HPDE6-E6E7 (cell line): ENCODE measurements around the gene TSPAN5.
A peak's percentile ranks its signal among the peaks of the same experiment; 100 is the strongest.
"Not testable (repeated sequence)": the region's sequence is repeated elsewhere in the genome, so short reads cannot be mapped to it uniquely, and the experiment has no call there.

Source experiments
- DNase-seq: peaks from one replicate; pipeline ENCODE4 v3.0.0; 2011; ENCODE audit warnings: missing footprints; ENCODE audit errors: extremely low spot score

TSPAN5 gene

DNA sequence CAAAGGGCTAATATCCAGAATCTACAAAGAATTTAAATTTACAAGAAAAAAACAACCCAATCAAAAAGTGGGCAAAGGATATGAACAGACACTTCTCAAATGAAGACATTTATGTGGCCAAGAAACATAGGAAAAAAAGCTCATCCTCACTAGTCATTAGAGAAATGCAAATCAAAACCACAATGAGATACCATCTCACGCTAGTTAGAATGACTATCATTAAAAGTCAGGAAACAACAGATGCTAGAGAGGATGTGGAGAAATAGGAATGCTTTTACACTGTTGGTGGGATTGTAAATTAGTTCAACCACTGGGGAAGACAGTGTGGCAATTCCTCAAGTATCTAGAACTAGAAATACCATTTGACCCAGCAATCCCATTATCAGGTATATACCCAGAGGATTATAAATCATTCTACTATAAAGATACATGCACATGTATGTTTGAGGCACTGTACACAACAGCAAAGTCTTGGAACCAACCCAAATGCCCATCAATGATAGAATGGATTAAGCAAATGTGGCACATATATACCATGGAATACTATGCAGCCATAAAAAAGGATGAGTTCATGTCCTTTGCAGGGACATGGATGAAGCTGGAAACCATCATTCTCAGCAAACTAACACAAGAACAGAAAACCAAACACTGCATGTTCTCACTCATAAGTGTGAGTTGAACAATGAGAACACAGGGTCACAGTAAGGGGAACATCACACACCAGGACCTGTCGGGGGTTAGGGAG is 197.1 kb downstream of the TSPAN5 start:
- not testable (repeated sequence) for DNase-seq

DNA sequence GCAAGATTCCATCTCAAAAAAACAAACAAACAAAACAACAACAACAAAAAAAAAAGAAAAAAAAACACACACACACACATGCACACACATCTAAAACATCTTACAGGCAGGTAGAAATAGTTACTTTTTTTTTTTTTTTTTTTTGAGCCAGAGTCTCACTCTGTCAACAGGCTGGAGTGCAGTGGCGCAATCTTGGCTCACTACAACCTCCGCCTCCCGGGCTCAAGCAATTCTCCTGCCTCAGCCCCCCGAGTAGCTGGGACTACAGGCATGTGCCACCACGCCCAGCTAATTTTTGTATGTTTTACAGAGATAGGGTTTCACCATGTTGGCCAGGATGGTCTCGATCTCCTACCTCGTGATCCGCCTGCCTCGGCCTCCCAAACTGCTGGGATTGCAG is 201.0 kb downstream of the TSPAN5 start:
- DNase-seq = not testable (repeated sequence)

DNA sequence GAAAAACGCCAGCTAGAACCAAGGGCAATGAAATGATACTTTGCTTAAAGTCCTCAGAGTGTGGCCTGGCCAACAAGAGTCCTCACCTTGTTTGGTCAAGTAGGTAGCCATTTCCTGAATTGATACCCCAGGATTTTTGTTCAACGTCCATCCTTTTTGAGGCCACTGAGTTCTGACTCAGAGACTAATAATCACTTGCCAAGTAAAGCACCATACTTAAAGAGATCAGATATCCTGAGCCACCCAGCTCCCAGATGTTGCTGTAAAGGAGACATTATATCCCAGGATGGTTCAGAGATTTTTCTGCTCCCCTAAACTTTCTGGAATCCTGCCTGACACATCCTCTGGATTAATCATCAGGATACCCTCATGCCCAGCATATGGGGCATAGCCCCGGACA is 206.3 kb downstream of the TSPAN5 start:
- no peak for DNase-seq

DNA sequence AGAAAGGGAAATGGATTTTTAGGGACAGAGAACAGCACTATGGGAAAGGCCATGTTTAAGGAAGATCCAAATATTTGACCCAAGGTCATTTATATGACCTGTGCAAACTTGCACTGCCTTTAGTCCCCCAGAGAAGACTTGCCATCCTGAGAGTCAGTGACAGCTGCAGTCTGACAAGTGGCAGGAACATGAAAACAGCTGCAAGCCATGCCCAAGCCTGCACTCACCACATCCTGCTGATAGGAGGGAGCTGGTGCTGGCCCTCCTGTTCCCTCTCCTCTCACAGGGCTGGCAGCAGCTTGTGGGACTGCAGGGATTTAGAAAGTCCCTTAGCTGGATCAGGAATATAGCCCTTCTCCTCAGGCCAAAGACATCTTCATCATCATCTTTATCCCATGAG is 209.5 kb downstream of the TSPAN5 start:
- no peak for DNase-seq

DNA sequence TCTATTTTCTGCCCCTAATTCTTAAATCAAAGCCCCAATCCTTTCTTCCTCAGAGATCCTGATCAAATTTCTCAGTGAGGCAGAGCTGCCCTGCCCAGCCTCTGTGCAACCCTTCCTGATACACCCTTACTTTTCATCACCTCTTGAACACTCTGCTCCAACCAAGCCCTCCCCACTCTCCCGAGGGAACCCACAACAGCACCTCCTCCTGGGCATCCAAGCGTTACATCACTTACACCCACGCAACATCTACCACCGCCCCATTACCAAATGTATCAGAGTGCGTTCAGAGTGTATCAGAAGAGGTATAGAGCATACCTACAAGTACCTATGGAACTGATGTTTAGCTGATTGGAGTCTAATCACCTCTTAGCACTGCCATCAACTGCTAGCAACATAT is 210.8 kb downstream of the TSPAN5 start:
- no peak for DNase-seq

DNA sequence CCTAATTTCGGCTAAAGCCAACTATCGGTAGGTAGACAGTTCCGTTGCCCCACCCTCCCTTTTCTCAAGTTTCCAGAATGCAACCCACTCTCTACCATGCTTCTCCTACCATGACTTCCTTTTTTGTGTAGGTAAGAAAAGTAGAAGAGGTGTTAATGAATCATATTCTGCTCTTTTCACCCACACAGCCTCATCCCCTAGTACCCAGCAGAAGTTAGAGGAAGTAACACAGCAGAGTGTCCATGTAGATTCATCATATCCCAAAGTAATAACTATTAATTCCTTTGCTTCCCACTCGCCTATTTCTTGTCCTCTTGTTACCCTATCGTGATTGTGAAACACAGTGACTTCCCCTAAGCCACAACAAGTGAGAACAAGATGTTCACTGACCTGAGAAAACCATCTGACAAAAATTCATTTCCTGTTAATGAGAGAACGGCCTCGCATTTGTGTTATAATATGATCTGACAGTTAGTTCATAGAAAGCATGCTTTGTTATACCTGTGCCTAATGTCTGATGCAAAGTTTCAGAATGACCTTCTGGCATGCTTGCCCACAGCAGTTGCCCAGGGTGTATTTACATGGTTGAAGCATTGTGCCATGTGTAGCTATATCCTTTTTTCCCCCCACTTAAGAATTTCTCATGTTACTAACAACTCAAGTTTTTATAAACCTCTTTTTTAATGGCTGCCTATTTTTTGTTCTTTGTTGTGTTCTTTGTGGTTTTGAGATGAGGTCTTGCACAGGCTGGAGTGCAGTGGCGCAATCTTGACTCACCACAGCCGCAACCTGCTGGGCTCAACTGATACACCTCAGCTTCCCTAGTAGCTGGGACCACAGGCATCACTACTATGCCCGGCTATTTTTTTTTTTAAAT is 211.7 kb downstream of the TSPAN5 start:
- peak; percentile 39 for DNase-seq

DNA sequence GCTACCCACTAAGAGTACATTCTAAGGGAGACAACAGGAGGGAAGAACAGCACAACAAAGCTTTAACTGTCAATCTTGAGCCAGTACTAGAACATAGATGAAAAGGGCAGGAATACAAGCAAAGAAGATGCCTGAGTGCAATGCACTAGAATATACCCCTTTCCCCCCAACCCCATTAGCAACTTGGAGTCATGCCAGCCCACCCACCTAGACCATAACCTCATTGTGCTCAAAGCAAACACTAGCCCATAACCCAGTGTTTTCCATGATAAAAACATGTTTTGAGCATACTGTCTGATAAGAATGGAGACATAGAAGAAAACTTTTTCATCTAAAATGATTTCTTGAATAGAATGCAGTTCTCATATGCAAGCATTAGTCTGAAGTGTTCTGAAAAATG is 214.0 kb downstream of the TSPAN5 start:
- no peak for DNase-seq

DNA sequence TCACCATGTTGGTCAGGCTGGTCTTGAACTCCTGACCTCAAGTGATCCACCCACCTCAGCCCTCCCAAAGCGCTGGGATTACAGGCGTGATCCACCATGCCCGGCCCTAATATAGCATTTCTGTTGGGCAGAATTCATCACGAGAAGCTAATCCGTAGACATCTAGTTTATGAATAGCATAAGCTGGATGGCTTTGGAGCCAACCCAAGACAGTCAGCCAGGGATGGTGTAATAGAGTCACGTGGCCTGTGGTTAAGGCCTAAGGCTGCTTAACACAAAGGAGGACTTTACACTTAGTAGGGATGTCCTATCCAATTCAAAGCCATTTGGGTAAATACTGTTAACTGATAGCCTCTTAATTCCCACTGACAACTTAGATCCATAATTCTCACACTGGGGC is 223.6 kb downstream of the TSPAN5 start:
- DNase-seq = no peak

DNA sequence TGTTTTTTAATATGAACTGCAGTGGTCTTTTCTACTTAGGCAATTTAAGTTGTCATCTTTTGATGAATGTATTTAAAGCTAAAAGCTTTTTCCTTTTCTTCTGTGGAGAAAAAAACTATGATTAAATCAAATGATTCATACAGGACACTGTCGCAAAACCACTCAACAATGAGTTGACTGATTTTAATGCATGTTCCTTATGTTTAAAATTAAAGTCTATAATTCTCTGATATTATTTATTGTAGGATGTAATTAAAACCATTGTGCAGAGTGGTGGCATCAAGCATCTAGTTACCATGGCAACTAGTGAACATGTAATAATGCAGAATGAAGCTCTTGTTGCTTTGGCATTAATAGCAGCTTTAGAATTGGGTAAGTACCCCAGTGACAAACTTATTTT is 224.7 kb downstream of the TSPAN5 start:
- no peak for DNase-seq

DNA sequence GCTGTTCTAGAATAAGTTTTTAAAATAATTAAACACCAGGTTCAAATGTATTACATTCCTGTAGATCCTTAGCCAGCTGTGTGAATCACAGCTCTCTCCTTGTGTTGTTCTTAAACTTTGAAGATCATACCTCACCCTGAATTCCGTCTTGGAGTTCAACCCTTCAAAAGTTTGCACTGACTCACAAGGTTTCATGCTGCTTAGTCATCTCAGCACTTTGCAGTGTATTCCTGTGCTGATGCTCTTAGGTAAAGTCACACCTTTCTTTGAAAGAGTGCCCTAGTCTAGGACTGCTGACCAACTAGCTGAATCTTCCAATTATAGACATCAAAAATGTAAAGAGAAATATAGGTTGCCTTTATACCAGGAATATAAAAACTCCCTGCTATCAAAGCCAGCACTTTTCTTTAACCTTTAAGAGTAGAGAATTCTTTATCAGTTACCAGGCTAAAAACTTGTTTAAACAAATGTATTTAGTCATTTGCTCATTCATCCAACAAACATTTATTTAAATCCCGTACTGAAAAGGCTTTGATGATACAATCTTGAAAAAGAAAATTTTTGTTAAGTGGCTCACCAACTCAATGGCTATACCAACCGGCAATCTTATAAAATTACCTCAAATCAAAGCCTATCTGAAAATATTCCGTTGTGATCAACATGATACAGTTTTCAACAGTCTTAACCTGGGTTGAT is 227.6 kb downstream of the TSPAN5 start:
- peak; percentile 82 for DNase-seq

DNA sequence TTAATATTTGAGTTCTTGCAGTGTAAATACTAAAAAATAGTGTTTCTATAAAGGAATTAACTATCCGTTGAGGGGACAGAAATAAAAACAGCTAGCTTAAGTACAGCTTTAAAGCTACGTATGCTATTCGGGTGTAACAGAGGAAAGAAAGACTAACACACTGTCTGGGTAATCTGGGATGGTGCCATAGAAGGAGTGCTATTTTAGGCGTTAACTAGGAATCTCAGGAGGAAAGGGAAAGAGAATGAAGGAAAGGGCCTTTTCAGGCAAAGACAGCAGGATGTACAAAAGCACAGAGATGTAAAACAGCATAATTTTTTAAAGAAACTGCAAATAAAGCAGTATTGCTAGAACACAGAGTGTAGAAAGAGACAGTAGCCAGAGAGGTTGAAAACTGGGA is 235.4 kb downstream of the TSPAN5 start:
- DNase-seq = no peak

DNA sequence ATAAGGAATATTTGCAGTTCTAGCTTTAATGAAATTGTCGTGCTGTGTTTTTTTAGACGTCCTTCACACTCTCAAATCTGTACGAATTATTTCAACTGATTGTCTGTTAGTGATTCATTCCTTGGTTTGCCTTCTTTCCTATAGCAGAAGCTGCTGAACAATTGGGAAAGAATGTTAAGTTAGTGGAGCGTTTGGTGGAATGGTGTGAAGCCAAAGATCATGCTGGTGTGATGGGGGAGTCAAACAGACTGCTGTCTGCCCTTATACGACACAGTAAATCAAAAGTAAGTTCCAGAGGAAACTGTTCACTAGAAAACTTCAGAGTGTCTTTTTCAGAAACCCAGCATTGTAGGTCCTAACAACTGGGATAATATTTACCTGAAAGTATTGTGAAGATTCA is 237.3 kb downstream of the TSPAN5 start:
- DNase-seq = no peak
